Cerebellar cortex (tissue), 1 donor: ENCODE data around the gene CACNA1C.
A peak's percentile ranks its signal among the peaks of the same experiment; 100 is the strongest.

Experiments used
- DNase-seq: peaks from one replicate; pipeline ENCODE4 v3.0.0-alpha.2; 2015; ENCODE audit warnings: low spot score

Gene CACNA1C

DNA sequence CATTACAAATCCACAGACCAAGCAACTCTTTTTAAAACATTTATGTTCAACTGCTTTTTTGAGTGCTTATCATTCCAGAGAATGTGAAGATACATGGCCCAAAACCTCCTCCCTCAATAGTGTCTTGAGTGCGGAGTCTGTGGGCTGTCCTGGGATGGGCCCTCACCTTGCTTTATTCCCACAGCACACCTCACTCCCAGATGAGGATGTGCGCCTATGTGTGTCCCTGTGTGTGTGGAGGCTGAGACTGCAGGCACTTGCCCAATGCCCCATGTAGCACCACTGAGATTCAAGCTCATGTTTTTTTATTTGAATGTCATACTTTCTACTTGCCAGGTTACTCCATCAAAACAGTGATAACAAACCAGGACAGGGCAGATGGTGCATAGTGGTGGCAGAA, 291.7 kb downstream of the CACNA1C start:
- no peak for DNase-seq

- DNase-seq = no peak
Observed at GRCh38 chr12:2344885-2345284, 292.1 kb downstream of the CACNA1C start.

DNA sequence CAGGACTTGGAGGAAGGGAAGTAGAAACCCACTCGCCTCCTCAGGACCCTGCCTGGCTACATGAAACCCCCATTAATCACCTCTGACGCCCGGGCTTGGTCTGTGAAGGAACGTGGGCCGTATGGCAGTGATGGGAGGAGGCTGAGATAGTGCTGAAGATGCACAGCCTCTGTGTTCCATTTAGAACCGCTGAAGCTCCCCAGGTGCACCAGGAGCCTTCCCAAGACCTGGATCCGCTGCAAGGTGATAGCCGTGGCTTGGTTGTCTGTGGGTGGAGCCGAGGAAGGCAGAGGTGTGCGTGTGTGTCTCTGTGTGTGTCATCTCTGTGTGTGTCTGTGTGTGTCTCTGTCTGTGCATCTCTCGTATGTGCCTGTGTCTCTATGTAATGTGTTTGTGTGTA, 293.1 kb downstream of the CACNA1C start:
- DNase-seq = no peak

- DNase-seq = no peak
Observed at GRCh38 chr12:2346416-2346815, 293.6 kb downstream of the CACNA1C start.

- DNase-seq = no peak
Observed at GRCh38 chr12:2347137-2347843, 294.5 kb downstream of the CACNA1C start.

DNA sequence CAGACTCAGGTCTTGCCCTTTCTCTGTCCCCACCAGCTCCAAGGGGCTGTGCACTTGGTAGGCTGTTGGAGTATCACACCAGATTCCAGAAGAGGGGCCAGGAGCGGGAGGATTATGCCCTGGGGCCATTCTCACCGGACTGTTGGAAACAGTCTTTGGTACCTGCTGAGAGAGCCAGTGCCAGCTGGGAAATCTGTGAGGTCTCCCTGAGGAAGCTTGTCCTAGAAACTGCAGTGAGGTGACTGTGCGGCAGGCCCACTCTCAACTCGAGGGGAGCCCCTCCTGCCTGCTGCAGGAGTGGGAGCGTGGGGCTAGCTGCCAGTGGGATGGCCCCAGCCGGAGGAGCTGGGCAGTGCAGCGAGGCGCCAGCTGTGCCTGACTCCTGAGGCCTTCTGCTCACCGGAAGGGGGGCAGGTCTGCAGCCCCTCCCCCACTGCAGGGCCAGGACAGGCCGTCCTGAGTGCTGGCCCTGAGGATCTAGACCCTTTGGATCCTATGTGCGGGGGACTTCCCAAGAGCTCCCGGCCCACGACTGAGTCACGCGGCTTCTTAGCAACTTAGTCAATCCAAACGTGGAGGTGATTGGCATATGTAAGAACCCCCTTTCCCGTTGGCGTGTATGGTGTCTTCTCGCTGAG, 295.2 kb downstream of the CACNA1C start:
- DNase-seq = no peak

DNA sequence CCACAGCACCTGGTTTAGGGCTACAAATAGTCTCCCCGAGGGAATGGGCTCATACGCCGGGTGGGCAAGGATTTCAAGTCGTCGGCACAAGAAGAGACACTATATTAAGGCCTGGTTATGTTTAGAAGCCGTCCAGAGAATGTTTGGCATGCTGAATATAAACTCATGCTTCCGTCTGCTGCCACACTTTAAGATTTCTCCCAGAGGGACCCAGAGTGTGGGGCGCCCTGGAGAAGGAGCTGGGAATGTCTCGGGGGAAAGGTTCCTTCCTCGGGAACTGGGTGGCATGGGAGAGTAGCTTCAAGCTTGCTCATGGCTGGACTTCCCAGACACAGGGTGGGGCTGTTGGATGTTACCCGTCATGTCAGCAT, 295.7 kb downstream of the CACNA1C start:
- no peak for DNase-seq

DNA sequence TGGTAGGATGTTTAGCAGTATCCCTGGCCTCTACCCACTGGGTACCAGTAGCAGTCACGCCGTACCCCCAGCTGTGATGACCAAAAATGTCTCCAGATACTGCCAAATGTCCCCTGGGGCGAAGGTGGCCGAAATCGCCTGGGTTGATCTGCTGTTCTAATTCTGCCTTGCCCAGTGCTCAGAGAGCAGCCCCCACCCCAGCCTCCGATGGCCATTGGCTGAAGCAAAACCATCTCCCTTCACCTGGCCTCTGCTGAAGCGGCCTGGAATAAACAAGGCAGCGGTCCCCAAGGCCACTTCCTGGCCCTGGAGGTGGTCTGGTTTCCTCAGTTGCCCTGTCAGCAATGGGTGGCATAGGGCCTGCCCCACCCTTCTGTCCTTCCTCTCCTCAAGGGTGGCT, 298.4 kb downstream of the CACNA1C start:
- no peak for DNase-seq

DNA sequence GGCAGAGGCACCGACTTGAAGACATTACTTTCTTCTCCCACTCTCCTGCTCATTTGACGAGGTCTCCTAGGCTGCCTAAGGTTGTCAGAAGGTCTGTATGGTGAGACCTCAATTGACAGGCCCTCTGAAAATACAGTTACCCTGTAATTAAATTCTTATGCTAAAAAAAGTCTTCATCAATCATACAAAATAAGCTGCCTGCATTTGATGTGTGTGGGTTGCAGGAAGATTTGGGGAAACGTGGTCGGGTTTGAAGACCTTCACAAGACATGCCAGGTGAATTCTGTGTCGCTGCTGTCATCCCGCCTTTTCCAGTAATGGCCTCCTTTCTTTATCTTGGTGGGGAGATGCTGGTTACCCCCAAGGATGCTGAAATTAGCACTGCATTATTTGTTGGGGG, 299.4 kb downstream of the CACNA1C start:
- DNase-seq = no peak

- DNase-seq = no peak
Observed at GRCh38 chr12:2353281-2353680, 300.5 kb downstream of the CACNA1C start.

DNA sequence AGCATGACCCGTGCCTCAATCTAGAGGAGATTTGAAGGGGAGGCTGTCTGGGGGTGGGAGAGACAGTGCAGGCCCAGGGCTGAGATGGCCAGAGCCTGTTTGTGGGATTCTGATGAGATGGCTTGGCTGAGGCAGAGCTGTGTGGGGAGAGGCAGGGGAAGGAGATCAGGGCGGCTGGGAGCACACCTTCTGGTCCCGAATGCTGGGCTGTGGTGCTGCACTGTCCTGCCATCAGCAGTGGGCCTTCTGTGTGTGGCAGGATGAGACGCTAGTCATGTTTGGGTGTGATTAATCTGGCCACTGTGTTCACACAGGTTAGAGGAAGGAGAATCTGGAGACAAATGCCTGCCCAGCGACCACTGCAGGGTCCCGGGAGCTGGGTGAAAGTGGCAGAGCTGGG, 300.9 kb downstream of the CACNA1C start:
- no peak for DNase-seq

- peak; percentile 90 for DNase-seq
Observed at GRCh38 chr12:2354151-2354991, 301.6 kb downstream of the CACNA1C start.

DNA sequence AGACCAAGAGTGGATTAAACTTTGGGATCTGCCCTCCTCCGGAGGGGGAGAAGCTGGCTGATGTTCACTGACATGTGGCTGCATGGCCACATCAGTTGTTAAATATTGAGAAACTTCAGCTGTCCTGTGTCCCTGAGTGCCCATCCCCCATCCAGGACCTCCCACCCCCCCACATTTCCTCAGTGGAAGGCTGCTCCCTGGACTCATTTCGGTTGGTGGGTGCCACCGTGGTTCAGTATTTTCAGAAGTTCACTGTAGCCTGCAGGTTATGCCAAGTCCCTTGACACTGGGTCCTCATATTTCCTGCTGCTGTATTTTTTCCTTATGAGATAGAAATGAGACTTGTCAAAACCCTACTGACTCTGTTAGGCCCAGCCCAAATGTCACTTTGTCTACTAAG, 302.4 kb downstream of the CACNA1C start:
- no peak for DNase-seq

- DNase-seq = peak; percentile 21
Observed at GRCh38 chr12:2355604-2356003, 302.8 kb downstream of the CACNA1C start.

DNA sequence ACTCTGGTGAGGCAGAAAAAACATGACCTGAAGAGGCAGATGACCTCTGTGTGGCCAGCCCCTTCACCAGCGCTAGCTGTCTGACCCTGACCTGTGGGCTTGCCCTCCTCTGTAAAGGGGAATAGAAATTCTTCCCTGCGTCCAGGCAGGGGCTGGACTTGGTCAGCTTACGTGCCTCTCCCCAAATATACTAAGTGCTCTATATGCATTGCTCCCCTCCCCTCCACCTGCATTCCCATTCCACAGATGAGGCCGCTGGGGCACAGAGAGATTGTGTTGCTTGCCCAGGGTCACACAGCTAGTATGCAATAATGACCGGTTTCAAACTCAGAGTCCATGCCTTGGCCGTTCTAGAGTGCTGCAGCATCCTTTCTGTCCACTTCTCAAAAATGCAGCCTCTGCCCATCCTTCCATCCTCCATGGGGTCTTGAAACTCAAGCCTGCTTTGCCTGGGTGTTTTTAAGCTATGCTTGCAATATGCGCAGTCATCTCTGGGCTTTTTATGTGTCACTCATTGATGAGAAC, 303.9 kb downstream of the CACNA1C start:
- DNase-seq = no peak

- DNase-seq = no peak
Observed at GRCh38 chr12:2358986-2359658, 306.3 kb downstream of the CACNA1C start.

GRCh38 chr12:2359725-2360629, 307.2 kb downstream of the CACNA1C start:
- DNase-seq = no peak

GRCh38 chr12:2360630-2361170, 307.9 kb downstream of the CACNA1C start:
- DNase-seq = no peak

- DNase-seq = no peak
Observed at GRCh38 chr12:2363836-2364609, 311.2 kb downstream of the CACNA1C start.

GRCh38 chr12:2364631-2365051, 311.9 kb downstream of the CACNA1C start:
- DNase-seq = no peak
